Tongue (tissue), 2 donors: Measurements from ENCODE around the gene PLCB1. TPM values are rescaled to one million over a fixed set of nuclear protein-coding genes. Genes with fewer than 3 reads are reported as not detected.

Experiments
- DNase-seq: peaks from one replicate; pipeline ENCODE4 v3.0.0-alpha.2; 2015
- total RNA-seq: library from RNA; depleted of rRNA; stranded (reverse); fragments of >200 nt; gene quantifications from one replicate; pipeline ENCODE4 v1.2.3, GENCODE V29; 2014

PLCB1 gene
- total RNA-seq, 1 donor from 2014 or later: 30.9 TPM

GRCh38 chr20:8129211-8129976, 2.7 kb upstream of the PLCB1 start:
- DNase-seq: peak; percentile 47

DNA sequence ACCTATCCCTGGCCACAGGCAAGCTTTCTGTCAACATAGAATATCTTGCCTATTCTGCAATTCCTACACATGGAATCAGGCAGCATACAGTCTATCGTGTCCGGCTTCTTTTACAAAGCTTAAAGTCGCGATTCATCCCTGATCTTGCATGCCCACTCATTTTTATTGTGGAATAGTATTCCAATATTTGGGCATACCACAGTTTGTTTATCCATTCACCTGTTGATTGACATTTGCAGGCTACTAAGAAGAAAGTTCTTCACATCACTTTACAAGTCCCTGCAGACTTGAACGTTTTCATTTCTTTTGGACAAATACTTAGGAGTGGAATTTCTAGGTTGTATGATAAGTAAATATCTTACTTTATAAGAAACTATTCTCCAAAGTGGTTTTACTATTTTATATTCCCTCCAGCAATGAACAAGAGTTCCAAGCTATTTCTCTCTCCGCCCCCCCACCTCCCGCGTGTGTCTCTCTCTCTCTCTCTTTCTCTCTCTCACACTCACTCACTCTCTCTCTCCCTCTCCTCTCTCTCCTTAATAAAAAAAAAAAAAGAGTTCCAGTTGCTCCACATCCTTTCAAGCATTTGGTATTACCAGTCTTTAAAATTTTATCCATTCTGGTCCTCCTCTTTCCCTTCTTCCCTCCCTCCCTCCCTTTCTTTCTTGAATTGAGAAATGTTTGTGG, 1.1 kb upstream of the PLCB1 start:
- no peak for DNase-seq

DNA sequence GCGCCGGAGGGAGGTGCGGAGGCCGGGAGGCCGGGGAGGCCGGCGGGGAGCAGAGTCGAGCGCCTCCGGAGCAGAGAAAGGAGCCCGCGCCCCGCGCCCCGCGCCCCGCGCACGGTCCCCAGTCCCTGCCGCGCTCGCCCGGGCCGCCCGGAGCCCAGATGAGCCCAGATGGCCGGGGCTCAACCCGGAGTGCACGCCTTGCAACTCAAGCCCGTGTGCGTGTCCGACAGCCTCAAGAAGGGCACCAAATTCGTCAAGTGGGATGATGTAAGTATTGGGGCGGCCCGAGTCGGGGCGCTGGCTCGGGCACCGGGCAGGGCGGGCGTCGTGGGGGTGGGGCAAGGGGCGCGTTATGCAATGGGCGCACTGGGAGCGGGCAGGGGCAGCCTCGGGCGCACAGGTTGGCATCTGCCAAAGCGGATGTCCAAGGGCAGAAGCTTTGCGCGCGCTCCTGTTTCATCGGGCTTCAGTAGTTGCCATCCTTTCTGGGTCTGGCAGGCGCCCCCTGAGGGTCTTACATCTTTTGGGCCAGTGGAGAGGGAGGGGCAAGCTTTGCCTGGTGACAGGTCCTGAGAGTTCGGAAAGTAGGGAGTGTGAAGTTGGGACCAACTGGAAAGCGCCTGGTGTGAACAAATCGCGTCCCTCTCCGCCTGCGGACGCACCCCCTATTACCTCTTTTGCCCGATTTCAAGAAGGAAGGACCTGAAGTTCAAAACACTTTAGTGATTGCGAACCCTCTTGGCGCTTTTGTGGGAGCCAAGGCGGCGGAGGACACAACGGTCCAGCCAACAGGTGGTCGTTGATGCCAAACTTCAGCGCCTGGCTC, 631 bp downstream of the PLCB1 start:
- peak; percentile 31 for DNase-seq

DNA sequence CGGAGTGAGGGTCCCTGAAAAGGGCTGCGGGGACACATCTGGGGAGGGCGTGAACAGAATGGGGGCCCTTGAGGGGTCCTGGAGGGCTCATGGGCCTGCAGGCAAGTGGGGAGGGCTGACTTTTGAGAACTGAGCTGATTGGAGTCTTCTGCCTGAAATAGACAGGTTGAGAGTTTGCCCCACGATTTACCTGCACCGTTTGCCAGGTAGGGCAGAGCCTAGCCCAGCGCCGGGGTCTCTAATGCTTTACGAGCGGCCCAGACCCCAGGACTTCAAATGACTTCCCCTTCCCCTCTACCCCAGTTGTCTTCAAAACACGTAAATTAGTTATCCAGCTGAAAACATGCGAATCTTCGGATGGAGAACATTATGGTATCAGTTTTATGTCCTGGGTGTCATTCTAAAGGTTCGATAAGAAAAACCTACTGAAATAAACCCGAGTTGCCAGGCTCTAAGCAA, 1.3 kb downstream of the PLCB1 start:
- no peak for DNase-seq

DNA sequence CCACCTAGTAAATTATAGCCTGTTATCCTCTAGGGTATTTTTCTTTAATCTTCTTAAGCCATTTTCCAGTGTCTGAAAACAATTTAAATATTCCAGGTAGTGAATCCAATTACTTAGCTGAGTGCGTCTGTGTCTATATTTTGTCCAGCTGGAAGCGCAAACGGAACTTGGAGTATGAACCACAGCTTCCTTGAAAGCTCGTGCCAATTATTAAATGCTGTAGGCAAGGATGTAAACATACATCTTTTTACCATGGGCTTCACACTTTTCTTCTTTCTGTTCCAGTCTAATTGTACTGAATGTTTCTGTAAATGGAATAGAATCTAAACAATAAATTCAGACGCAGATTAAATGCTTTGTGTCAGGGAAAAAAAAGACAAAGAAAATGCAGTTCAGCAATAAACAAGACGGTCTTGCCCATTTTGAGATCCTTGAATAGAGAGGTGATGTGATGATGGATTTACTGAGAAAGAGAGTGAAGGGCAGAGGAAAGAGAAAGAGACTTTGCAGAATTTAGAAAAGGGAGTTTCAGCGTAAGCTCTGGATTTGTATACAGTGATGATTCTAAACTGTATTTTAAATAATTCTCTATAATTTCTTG, 1.9 kb downstream of the PLCB1 start:
- peak; percentile 66 for DNase-seq

GRCh38 chr20:8139899-8140298, 7.8 kb downstream of the PLCB1 start:
- DNase-seq: no peak

GRCh38 chr20:8143474-8143873, 11.4 kb downstream of the PLCB1 start:
- no peak for DNase-seq

DNA sequence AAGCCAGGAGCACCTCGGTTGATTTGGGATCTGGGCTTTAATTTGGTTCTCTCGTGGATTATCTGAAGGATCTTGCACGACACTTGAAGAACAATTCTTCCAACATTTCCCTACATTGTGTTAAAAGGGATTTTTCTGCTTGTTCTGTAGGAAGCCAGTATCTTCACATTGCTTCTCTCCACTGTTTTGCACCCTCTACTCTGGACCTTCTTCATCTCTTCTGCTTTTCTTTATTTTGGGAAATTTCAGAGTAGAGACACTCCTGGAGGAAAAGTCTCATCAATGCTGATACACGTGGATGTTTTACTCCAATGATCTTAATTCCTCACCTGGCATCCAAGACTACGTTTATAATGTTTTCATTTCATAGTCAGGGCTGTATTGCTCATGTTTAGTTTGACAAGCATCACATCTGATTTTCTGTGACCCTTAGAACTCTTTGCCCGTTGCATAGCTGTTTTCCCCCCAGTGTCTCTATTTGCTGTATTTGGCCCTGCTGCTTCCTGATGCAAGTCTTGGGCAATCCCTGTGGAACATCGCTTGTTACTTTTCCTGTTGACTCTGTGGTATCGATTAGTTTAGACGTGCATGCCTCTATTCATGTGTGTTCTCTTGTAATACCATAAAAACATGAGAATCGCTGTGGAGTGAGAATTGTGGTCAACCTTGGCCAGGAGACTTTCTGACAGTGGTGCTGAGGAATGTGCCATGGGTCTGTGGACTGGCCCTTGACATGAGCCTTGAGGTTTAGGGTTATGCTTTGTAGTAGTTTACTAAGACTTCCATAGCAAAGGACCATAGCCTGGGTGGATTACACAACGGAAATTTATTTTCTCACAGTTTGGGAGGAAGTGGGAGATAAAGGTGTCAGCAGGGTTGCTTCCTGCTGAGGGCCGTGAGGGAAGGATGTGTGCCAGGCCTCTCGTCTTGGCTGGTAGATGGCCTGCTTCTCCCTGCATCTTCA, 12.5 kb downstream of the PLCB1 start:
- DNase-seq: no peak

DNA sequence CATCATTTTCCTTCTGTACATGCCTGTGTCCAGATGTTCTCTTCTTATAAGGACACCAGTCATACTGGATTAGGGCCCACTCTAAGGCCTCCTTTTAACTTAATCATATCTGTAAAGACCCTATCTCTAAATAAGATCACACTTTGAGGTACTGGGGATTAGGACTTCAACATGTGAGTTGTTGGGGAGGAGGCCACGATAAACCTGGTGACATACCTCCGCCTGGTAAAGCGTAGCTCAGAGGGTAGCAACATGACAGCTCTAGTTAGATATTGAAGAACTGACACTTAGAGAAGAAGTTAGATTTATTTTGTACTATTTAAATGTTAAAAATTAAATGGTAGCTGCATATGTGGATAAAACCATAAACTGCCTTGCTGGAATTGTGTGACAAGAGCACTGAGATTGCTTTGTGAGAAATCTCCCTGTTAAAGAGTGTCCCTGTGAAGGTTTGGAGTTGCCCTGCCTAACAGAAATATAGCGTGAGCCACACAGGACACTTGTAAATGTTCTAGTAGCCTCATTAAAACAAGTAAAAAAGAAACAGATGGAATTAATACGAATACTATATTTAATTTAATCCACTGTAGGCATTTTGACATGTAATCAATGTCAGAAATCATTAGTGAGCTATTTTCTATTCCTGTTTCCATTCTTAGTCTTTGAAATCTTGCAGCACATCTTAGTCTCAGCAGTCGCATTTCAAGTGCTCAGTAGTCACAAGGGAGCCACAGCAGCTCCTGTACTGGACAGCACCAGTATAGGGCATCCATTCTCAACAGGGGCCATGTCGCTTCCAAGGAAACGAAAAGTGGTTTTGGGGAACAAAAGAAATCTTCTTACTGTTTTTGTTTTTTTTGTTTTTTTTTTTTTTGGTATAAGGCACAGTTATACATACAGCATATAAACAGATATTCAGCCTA, 13.4 kb downstream of the PLCB1 start:
- DNase-seq: no peak

GRCh38 chr20:8147476-8147875, 15.4 kb downstream of the PLCB1 start:
- no peak for DNase-seq

DNA sequence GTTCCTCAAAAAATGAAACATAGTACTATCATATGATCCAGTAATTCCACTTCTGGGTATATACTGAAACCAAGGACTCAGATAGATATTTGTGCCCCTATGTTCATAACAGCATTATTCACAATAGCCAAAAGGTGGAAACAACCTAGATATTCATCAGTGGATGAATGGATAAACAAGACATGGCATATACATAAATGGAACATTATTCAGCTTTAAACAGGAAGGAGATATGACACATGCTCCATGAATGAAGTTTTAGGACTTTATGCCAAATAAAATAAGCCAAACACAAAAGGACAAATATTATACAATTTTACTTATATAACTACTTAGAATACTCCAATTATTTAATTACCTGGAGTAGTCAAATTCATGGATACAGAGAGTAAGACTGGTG, 16.4 kb downstream of the PLCB1 start:
- no peak for DNase-seq

DNA sequence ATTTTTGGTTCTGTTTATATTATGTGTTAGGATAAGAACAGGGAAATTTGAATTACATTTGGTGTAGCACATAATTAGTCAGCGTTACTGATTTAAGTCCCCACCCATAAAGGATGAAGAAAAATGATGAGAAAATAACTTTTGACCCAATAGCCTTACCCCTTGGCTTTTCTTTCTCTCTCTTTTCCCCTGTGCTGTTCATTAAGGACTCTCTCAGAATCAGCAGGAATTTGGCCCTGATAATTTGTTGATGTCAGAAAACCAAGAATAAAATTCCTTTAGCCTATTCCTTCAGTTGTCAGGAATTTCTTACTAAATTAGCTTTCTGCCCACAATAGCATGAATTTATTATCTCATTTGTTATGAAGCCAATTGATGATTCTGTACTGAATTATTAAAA, 18.5 kb downstream of the PLCB1 start:
- no peak for DNase-seq

- no peak for DNase-seq
Measured at GRCh38 chr20:8151372-8151771, 19.3 kb downstream of the PLCB1 start.

DNA sequence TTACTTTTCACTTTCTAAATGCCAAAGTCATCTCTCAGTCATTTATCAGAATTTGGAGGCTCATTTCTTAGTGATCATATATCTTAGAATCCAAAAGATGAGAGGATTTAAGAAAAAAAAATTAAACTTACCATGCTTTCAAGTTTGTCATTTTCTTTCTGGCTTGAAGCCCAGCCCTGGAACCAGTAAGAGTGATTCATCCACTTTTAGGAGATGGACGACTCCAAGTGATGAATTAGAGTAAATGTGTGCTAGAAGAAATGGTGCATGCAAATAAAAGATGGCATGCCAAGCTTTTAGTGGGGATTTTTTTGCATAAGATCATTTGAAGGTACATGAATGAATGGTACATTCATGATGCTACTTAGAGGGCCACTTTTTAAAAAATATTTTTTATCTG, 20.1 kb downstream of the PLCB1 start:
- peak; percentile 22 for DNase-seq

- no peak for DNase-seq
Measured at GRCh38 chr20:8152847-8153246, 20.8 kb downstream of the PLCB1 start.

DNA sequence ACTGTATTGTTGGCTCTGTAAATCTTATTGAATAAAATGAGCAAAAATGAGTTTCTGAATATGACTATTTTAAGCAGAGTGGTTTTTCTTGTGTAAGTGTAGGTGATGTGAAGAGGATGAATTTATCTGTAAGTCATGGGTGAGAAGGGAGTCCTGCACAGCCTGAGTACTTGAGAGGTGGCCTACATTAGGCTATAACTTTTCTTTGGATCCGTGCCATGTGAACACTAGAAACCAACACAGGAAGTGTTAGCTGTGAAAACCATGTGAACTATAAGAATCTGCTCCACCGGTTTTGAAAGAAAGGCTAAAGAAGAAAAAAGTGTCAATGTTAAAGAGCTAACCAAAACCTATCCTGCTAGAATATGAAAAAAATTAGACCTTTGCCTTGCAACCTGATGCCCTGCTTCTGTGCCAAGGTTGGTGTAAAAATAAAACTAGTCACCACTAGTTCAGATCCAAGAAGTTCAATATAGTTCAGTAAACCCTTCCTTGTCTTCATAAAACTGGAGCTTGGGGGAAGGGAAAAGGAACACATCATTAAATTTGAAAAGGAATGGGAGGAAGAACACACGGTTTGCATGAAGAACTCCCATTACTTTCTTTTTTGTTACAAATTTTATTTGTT, 21.3 kb downstream of the PLCB1 start:
- peak; percentile 38 for DNase-seq

DNA sequence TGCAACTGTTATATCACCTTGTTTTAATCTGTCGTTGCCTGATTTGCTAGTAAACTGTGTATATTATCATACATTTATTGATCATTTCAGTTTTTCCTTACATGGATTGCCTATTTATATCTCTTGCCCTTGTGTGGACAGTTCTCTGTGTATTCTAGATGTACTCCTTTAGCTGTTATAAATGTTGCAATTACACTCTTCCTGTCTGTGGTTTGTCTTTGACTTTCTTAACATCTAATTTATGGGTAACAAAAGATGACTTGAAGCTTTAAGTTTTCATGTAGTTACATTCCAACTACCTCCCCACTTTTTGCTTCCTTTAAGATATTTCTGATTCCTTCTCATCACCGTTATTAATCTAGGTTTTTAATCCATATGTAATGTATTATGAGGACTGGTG, 22.6 kb downstream of the PLCB1 start:
- DNase-seq: no peak

- no peak for DNase-seq
Measured at GRCh38 chr20:8155229-8155628, 23.2 kb downstream of the PLCB1 start.

- DNase-seq: no peak
Measured at GRCh38 chr20:8155812-8156211, 23.7 kb downstream of the PLCB1 start.
